Hematopoietic multipotent progenitor cell treated with erythropoietin and hydrocortisone succinate and interleukin-3 and kit ligand, for 4 days (in vitro differentiated cells): Measurements from ENCODE around the gene MYRF.

Experiments
- DNase-seq: peaks from one replicate; pipeline ENCODE4 v3.0.0-alpha.2; 2015

Gene MYRF

GRCh38 chr11:61778357-61778886 lies 26.0 kb downstream of the MYRF start:
- no peak for DNase-seq

- DNase-seq: no peak
Measured at GRCh38 chr11:61778920-61779650, 26.6 kb downstream of the MYRF start.

- no peak for DNase-seq
Measured at GRCh38 chr11:61779666-61780525, 27.5 kb downstream of the MYRF start.

GRCh38 chr11:61780581-61781162 lies 28.2 kb downstream of the MYRF start:
- DNase-seq: no peak

- no peak for DNase-seq
Measured at GRCh38 chr11:61781585-61781984, 29.1 kb downstream of the MYRF start.

GRCh38 chr11:61782299-61782698 lies 29.9 kb downstream of the MYRF start:
- no peak for DNase-seq

GRCh38 chr11:61782841-61783240 lies 30.4 kb downstream of the MYRF start:
- DNase-seq: no peak

- no peak for DNase-seq
Measured at GRCh38 chr11:61783717-61784505, 31.5 kb downstream of the MYRF start.

- no peak for DNase-seq
Measured at GRCh38 chr11:61784506-61784805, 32.0 kb downstream of the MYRF start.

- DNase-seq: no peak
Measured at GRCh38 chr11:61785837-61786402, 33.5 kb downstream of the MYRF start.

- peak; percentile 81 for DNase-seq
Measured at GRCh38 chr11:61787928-61788491, 35.6 kb downstream of the MYRF start.

GRCh38 chr11:61791737-61792309 lies 39.4 kb downstream of the MYRF start:
- DNase-seq: peak; percentile 87

GRCh38 chr11:61792310-61793082 lies 40.1 kb downstream of the MYRF start, which contains the start of the genes FEN1 and TMEM258:
TSS of gene FEN1 (plus strand) at chr11:61792911. CDS start at chr11:61795362, 2,451 bp downstream.
TSS of gene TMEM258 (minus strand) at chr11:61792599. CDS start at chr11:61792558, 41 bp downstream.
- peak; percentile 97 for DNase-seq

- DNase-seq: peak; percentile 45
Measured at GRCh38 chr11:61793083-61793828, 40.8 kb downstream of the MYRF start.

- DNase-seq: no peak
Measured at GRCh38 chr11:61793829-61794204, 41.4 kb downstream of the MYRF start.

- peak; percentile 20 for DNase-seq
Measured at GRCh38 chr11:61794579-61794978, 42.1 kb downstream of the MYRF start.

- DNase-seq: no peak
Measured at GRCh38 chr11:61795459-61795858, 43.0 kb downstream of the MYRF start.

GRCh38 chr11:61795876-61796526 lies 43.6 kb downstream of the MYRF start:
- DNase-seq: no peak

GRCh38 chr11:61797263-61797944 lies 45.0 kb downstream of the MYRF start:
- peak; percentile 92 for DNase-seq
